Upper lobe of left lung (tissue), 6 donors: Measurements from ENCODE around the gene CPNE8. TPM values are rescaled to one million over a fixed set of nuclear protein-coding genes. Genes with fewer than 3 reads are reported as not detected.

Experiments
- ATAC-seq, 2 donors: fragments of 200-7000 bp; cut with Tn5 transposase; one replicate each; pipeline ENCODE4 v1.9.1; 2022; ENCODE audit warnings: mild to moderate bottlenecking in 2 of 2, moderate library complexity in 2 of 2; ENCODE audit not compliant: low FRiP score in 2 of 2
- DNase-seq, 2 donors: peaks; one replicate each; pipeline ENCODE4 v3.0.0-alpha.2; 2019 to 2020
- H3K27ac ChIP-seq, 4 donors: fragments of 200-600 bp; sonication (generic); one replicate each; pipeline ENCODE4 v1.5.1; 2016 to 2019
- H3K27me3 ChIP-seq, 4 donors: fragments of 200-600 bp; sonication (generic); one replicate each; pipeline ENCODE4 v1.5.1; 2017 to 2019
- H3K36me3 ChIP-seq, 4 donors: fragments of 200-600 bp; sonication (generic); one replicate each; pipeline ENCODE4 v1.5.1; 2016 to 2019
- H3K4me1 ChIP-seq, 4 donors: fragments of 200-600 bp; sonication (generic); one replicate each; pipeline ENCODE4 v1.5.1; 2018 to 2019
- H3K4me3 ChIP-seq, 4 donors: fragments of 200-600 bp; sonication (generic); one replicate each; pipeline ENCODE4 v1.5.1; 2017 to 2019; ENCODE audit warnings: mild to moderate bottlenecking in 2 of 4, moderate library complexity in 1 of 4
- H3K9me3 ChIP-seq, 4 donors: fragments of 200-600 bp; sonication (generic); one replicate each; pipeline ENCODE4 v1.5.1; 2018 to 2019
- CTCF ChIP-seq, 6 experiments: fragments of 450-650 bp in 4 of 6; fragments of 200-600 bp in 2 of 6; sonication (generic) in 2 of 6; IDR thresholded peaks; one replicate each; pipeline ENCODE4 v1.5.1; 2016 to 2019; ENCODE audit warnings: antibody characterized with exemption in 6 of 6
- EP300 ChIP-seq, 4 donors: sonication (generic); formaldehyde crosslinking; IDR thresholded peaks; one replicate each; pipeline ENCODE4 v1.5.1; 2017; ENCODE audit warnings: antibody characterized with exemption in 4 of 4, control low read depth in 2 of 4
- POLR2A ChIP-seq, 4 donors: fragments of 450-650 bp; IDR thresholded peaks; one replicate each; pipeline ENCODE4 v1.5.1; 2016 to 2017; ENCODE audit warnings: antibody characterized with exemption in 4 of 4, mild to moderate bottlenecking in 2 of 4
- POLR2AphosphoS5 ChIP-seq, 2 donors: sonication (generic); formaldehyde crosslinking; IDR thresholded peaks; one replicate each; pipeline ENCODE4 v1.5.1; 2017; ENCODE audit warnings: antibody characterized with exemption in 2 of 2
- WGBS, 2 donors: methylation state at CpG; one replicate each; pipeline ENCODE4 v1.1.5; 2017 to 2018; 5-methylcytosine and 5-hydroxymethylcytosine counted together
- total RNA-seq, 6 donors: library from RNA; depleted of rRNA in 4 of 6; stranded (reverse); fragments of >200 nt in 4 of 6; gene quantifications; one replicate each; pipeline versions ENCODE4 v1.1.0 to v1.2.1, GENCODE V29; 2016 to 2021
- donor health status: DM: no; HTN: no; CAD: no; lungs with moderate emphysema.
- donor health status: DM: no; HTN: yes; CAD: no; lungs with severe emphysema.

Gene CPNE8
- total RNA-seq, 6 donors from 2014 or later: 14.3 to 38.8 (median 20.2) TPM

- no peak for ATAC-seq
- 71 to 81% methylated on average over 2 of the region's 2 CpGs for WGBS, 2 donors
Measured at GRCh38 chr12:38638401-38638800, 267.0 kb downstream of the CPNE8 start.

GRCh38 chr12:38633511-38633910, 271.9 kb downstream of the CPNE8 start:
- DNase-seq: no peak
- H3K36me3 ChIP-seq: no peaks in the 10 kb centered on the region
- H3K4me3 ChIP-seq: no peak overlapping the region
- H3K27me3 ChIP-seq: no peaks in the 10 kb centered on the region
- no peaks in the 10 kb centered on the region for H3K9me3 ChIP-seq
- WGBS, 2 donors: 77 to 79% methylated on average over 4 of the region's 4 CpGs
- H3K4me1 ChIP-seq: peaks cover 0 to 6% (median 0%) of the 10 kb centered on the region in 4 donors
- no peak overlapping the region for H3K27ac ChIP-seq
- no peak for ATAC-seq
- TF ChIP-seq EP300 (IDR thresholded peaks at IDR 0.05) (no peak), CTCF (IDR thresholded peaks at IDR 0.05) (no peak), POLR2AphosphoS5 (IDR thresholded peaks at IDR 0.05) (no peak), POLR2A (IDR thresholded peaks at IDR 0.05) (no peak)

More at GRCh38 chr12:38638401-38638800, 267.0 kb downstream of the CPNE8 start:
- H3K27me3 ChIP-seq: no peaks in the 10 kb centered on the region
- TF ChIP-seq POLR2AphosphoS5 (IDR thresholded peaks at IDR 0.05) (no peak), EP300 (IDR thresholded peaks at IDR 0.05) (peak in 1 of 4 donors; percentile 59), CTCF (IDR thresholded peaks at IDR 0.05) (no peak), POLR2A (IDR thresholded peaks at IDR 0.05) (no peak)
- H3K4me3 ChIP-seq: no peak overlapping the region
- DNase-seq: peak in 1 of 2 donors; percentile 55
- H3K27ac ChIP-seq: no peak overlapping the region
- H3K36me3 ChIP-seq: no peaks in the 10 kb centered on the region
- peaks cover 0 to 6% (median 0%) of the 10 kb centered on the region in 4 donors for H3K4me1 ChIP-seq
- no peaks in the 10 kb centered on the region for H3K9me3 ChIP-seq

- no peak for ATAC-seq
- Histone ChIP-seq H3K4me1 (no peaks in the 10 kb centered on the region), H3K27ac (no peak overlapping the region), H3K36me3 (no peaks in the 10 kb centered on the region), H3K9me3 (no peaks in the 10 kb centered on the region), H3K27me3 (no peaks in the 10 kb centered on the region), H3K4me3 (no peak overlapping the region)
- TF ChIP-seq POLR2A (IDR thresholded peaks at IDR 0.05) (no peak), CTCF (IDR thresholded peaks at IDR 0.05) (no peak), POLR2AphosphoS5 (IDR thresholded peaks at IDR 0.05) (no peak), EP300 (IDR thresholded peaks at IDR 0.05) (no peak)
- DNase-seq: no peak
- WGBS, 2 donors: 86 to 91% methylated on average over 2 of the region's 2 CpGs
Measured at GRCh38 chr12:38629064-38629463, 276.3 kb downstream of the CPNE8 start.

GRCh38 chr12:38628288-38628687, 277.1 kb downstream of the CPNE8 start:
- no peaks in the 10 kb centered on the region for H3K27me3 ChIP-seq
- H3K27ac ChIP-seq: no peak overlapping the region
- H3K4me1 ChIP-seq: no peaks in the 10 kb centered on the region
- TF ChIP-seq POLR2AphosphoS5 (IDR thresholded peaks at IDR 0.05) (no peak), CTCF (IDR thresholded peaks at IDR 0.05) (no peak), EP300 (IDR thresholded peaks at IDR 0.05) (no peak), POLR2A (IDR thresholded peaks at IDR 0.05) (no peak)
- H3K9me3 ChIP-seq: no peaks in the 10 kb centered on the region
- ATAC-seq (no peak), DNase-seq (no peak)
- no peaks in the 10 kb centered on the region for H3K36me3 ChIP-seq
- no peak overlapping the region for H3K4me3 ChIP-seq

- Histone ChIP-seq H3K27me3 (no peaks in the 10 kb centered on the region), H3K27ac (no peak overlapping the region), H3K4me3 (no peak overlapping the region), H3K9me3 (no peaks in the 10 kb centered on the region), H3K36me3 (no peaks in the 10 kb centered on the region), H3K4me1 (no peaks in the 10 kb centered on the region)
- no peak for ATAC-seq
- WGBS, 2 donors: 89 to 90% methylated on average over 5 of the region's 5 CpGs
- no peak for DNase-seq
- no peak for TF ChIP-seq EP300 (IDR thresholded peaks at IDR 0.05)
- TF ChIP-seq POLR2A (IDR thresholded peaks at IDR 0.05): no peak
Measured at GRCh38 chr12:38625306-38625705, 280.1 kb downstream of the CPNE8 start.
